ENCODE data around the gene PGPEP1. TPM values are rescaled to one million over a fixed set of nuclear protein-coding genes. Genes with fewer than 3 reads are reported as not detected.

The PGPEP1 gene
- total and polyA plus RNA-seq, 2 donors (not counting 3 experiments of a cell fraction or from before 2014, with no cell fraction given): 9.9 to 27.2 TPM

GRCh38 chr19:18406749-18407148 lies 66.4 kb downstream of the PGPEP1 start:
- TF ChIP-seq JUN (IDR thresholded peaks at IDR 0.05; ENCODE audit: borderline replicate concordance, insufficient read depth, insufficient read length, low read depth) (no peak), MYC (IDR thresholded peaks at IDR 0.05; ENCODE audit: low read depth, low read length) (no peak), MAX (IDR thresholded peaks at IDR 0.05; ENCODE audit: insufficient read depth, insufficient read length) (no peak), GATA2 (IDR thresholded peaks at IDR 0.05; ENCODE audit: insufficient read depth, insufficient read length, low read depth, low read length) (no peak), FOS (IDR thresholded peaks at IDR 0.05; ENCODE audit: borderline replicate concordance, insufficient read depth, low read length) (no peak), POLR2A (IDR thresholded peaks at IDR 0.05; ENCODE audit: low read depth, low read length) (no peak), EZH2 (IDR thresholded peaks at IDR 0.05; ENCODE audit: borderline replicate concordance, low read depth, low read length, severe bottlenecking) (no peak), POLR2AphosphoS5 (IDR thresholded peaks at IDR 0.05; ENCODE audit: insufficient read depth, low read depth, low read length) (no peak)
- TF ChIP-seq, protein P1, sequence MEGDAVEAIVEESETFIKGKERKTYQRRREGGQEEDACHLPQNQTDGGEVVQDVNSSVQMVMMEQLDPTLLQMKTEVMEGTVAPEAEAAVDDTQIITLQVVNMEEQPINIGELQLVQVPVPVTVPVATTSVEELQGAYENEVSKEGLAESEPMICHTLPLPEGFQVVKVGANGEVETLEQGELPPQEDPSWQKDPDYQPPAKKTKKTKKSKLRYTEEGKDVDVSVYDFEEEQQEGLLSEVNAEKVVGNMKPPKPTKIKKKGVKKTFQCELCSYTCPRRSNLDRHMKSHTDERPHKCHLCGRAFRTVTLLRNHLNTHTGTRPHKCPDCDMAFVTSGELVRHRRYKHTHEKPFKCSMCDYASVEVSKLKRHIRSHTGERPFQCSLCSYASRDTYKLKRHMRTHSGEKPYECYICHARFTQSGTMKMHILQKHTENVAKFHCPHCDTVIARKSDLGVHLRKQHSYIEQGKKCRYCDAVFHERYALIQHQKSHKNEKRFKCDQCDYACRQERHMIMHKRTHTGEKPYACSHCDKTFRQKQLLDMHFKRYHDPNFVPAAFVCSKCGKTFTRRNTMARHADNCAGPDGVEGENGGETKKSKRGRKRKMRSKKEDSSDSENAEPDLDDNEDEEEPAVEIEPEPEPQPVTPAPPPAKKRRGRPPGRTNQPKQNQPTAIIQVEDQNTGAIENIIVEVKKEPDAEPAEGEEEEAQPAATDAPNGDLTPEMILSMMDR (IDR thresholded peaks at IDR 0.05; ENCODE audit: extremely low read depth in 1 of 2, insufficient read depth in 1 of 2, low read depth in 1 of 2, low read length in 2 of 2): no peak
- DNase-seq (ENCODE audit: low read depth, low spot score) (no peak), FAIRE-seq (no peak)
- dilution Hi-C loops (cut with MboI; ENCODE audit: extremely low pct_ligation_motif_present, low sequenced_read_pairs) (no loop called here), intact Hi-C loops (cut with micrococcal nuclease) (no loop called here)
- no peaks in the 10 kb centered on the region for H3K4me1 ChIP-seq (ENCODE audit: control insufficient read depth, extremely low read depth, insufficient read depth, low read length)
- H3K9me3 ChIP-seq (replicated peaks; ENCODE audit: control insufficient read depth, insufficient read depth, low read length): no peaks in the 10 kb centered on the region
- no peak overlapping the region for H3K4me2 ChIP-seq (ENCODE audit: insufficient read depth, low read length)
- H3K9ac ChIP-seq (replicated peaks; ENCODE audit: extremely low read depth, insufficient read depth, low read length): no peak overlapping the region
- no peak overlapping the region for H3K27ac ChIP-seq (ENCODE audit: insufficient read depth, low read depth, low read length)
- no peaks in the 10 kb centered on the region for H3K79me2 ChIP-seq (ENCODE audit: control insufficient read depth, insufficient read depth, low read length)
- no peaks in the 10 kb centered on the region for H3K9me1 ChIP-seq (replicated peaks; ENCODE audit: control insufficient read depth, extremely low read depth, insufficient read depth, low read length)
- ChIA-PET POLR2A (no interaction called here), CTCF (interaction anchor here (1.7 to 7.9 kb wide), 4 partner anchors 13 to 58 kb away, joined by 5 to 64 read pairs (median 6); no protein-coding TSS in a partner anchor)
- BruUV-seq (replicated peaks): no TSS peak
- H2AFZ ChIP-seq (ENCODE audit: low read depth, low read length): no peak overlapping the region
- no peaks in the 10 kb centered on the region for H3K36me3 ChIP-seq (ENCODE audit: control insufficient read depth in 2 of 2, extremely low read depth in 1 of 2, insufficient read depth in 2 of 2, low read length in 2 of 2)
- no peaks in the 10 kb centered on the region for H3K27me3 ChIP-seq (ENCODE audit: control insufficient read depth in 2 of 2, insufficient read depth in 2 of 2, low read length in 2 of 2)
- H3K4me3 ChIP-seq (replicated peaks in 1 of 3; ENCODE audit: insufficient read depth in 1 of 3, low read depth in 1 of 3, low read length in 3 of 3): no peak overlapping the region
- H4K20me1 ChIP-seq (replicated peaks; ENCODE audit: control insufficient read depth, extremely low read depth, insufficient read depth, low read length): no peaks in the 10 kb centered on the region
